Adrenal gland (tissue), 12 donors: ENCODE results near the gene LCN15. TPM values are rescaled to one million over a fixed set of nuclear protein-coding genes. Genes with fewer than 3 reads are reported as not detected.

Experiments
- DNase-seq, 7 donors: peaks; one replicate each; pipeline ENCODE4 v3.0.0-alpha.2; 2019 to 2020
- H3K27ac ChIP-seq, 5 donors: fragments of 200-600 bp; sonication (generic) in 4 of 5; 1 replicate in 3 of 5; 2 replicates in 2 of 5; pipeline versions ENCODE4 v1.5.1 to v1.8.0; 2016 to 2020; ENCODE audit warnings: mild to moderate bottlenecking in 1 of 5
- H3K27me3 ChIP-seq: fragments of 200-600 bp; 2 replicates; pipeline ENCODE4 v1.8.0; 2021
- H3K36me3 ChIP-seq, 2 donors: fragments of 200-600 bp; replicated peaks in 1 of 2; 1 replicate in 1 of 2; 2 replicates in 1 of 2; pipeline versions ENCODE4 v1.5.1 to v1.8.0; 2018 to 2022
- H3K4me1 ChIP-seq, 2 donors: fragments of 200-600 bp; replicated peaks in 1 of 2; 1 replicate in 1 of 2; 2 replicates in 1 of 2; pipeline versions ENCODE4 v1.5.1 to v1.8.0; 2018 to 2021
- H3K4me3 ChIP-seq, 4 donors: fragments of 200-600 bp; sonication (generic) in 3 of 4; one replicate each; pipeline ENCODE4 v1.5.1; 2016 to 2018
- H3K9me3 ChIP-seq, 3 donors: fragments of 200-600 bp; sonication (generic) in 1 of 3; replicated peaks in 1 of 3; 1 replicate in 2 of 3; 2 replicates in 1 of 3; pipeline versions ENCODE4 v1.5.1 to v1.8.0; 2016 to 2021
- POLR2A ChIP-seq, 2 donors: fragments of 450-650 bp; IDR thresholded peaks; one replicate each; pipeline ENCODE4 v1.6.1; 2017; ENCODE audit warnings: antibody characterized with exemption in 2 of 2, mild to moderate bottlenecking in 2 of 2, moderate library complexity in 1 of 2
- WGBS, 4 donors: extraction: QIAGEN DNeasy Blood & Tissue Kit in 2 of 4; methylation state at CpG; one replicate each; pipeline versions ENCODE4 v1.1.5 to v1.1.7; 2013 to 2017; 5-methylcytosine and 5-hydroxymethylcytosine counted together
- intact Hi-C, 2 donors: fragments of 100-400 bp; cut with DNase I; formaldehyde crosslinking; loops; one replicate each; pipeline versions ENCODE4 v1.14.1 to v1.15.0; 2022 to 2023
- microRNA-seq, 3 donors: library from miRNA; unstranded; fragments of <30 nt; microRNA quantifications; one replicate each; pipeline ENCODE4, GENCODE V29; 2017 to 2020
- polyA plus RNA-seq, 3 donors: library from polyadenylated mRNA; stranded (reverse); fragments of 200-250 nt in 2 of 3; fragments of 350-450 nt in 1 of 3; fragmentation: Illumina TruSeq in 1 of 3; extraction: RNeasy Lipid Tissue Mini Kit (QIAGEN cat#74804) in 1 of 3; gene quantifications; one replicate each; pipeline ENCODE4 v1.2.3, GENCODE V29; 2013 to 2014
- small RNA-seq, 2 donors: library from RNA; depleted of rRNA; stranded (forward); fragments of <200 nt; gene quantifications; one replicate each; pipeline ENCODE3, GENCODE V24; 2016
- total RNA-seq, 9 donors: library from RNA; depleted of rRNA in 4 of 9; stranded (reverse); fragments of >200 nt in 4 of 9; fragments of 120-200 nt in 1 of 9; fragmentation: NEBNext Ultra II Directional in 1 of 9; extraction: Animal tissue kit (Norgen Biotek cat#: 25700) in 1 of 9; gene quantifications; one replicate each; pipeline versions ENCODE4 v1.1.0 to v1.2.4, GENCODE V29; 2013 to 2023
- TF ChIP-seq, protein P1 (sequence below), 6 experiments: fragments of 450-650 bp in 4 of 6; fragments of 200-600 bp in 2 of 6; sonication (generic) in 1 of 6; IDR thresholded peaks; 1 replicate in 5 of 6; 2 replicates in 1 of 6; pipeline versions ENCODE4 v1.5.1 to v1.8.0; 2016 to 2021; ENCODE audit warnings: antibody characterized with exemption in 6 of 6, mild to moderate bottlenecking in 2 of 6, moderate library complexity in 1 of 6
- donor health status: healthy with polysubstance abuse.
- donor health status: Bipolar disorder and iron deficiency.
- donor health status: DM: yes; HTN: yes; CAD: no.
- donor health status: DM: no; HTN: no; CAD: no.
- donor health status: DM: no; HTN: no; CAD: no.
- donor health status: DM: yes; HTN: yes; CAD: no.

The LCN15 gene
- total and polyA plus RNA-seq, 12 donors = not detected

GRCh38 chr9:136710543-136710942 is 53.8 kb downstream of the LCN15 start:
- no peak for TF ChIP-seq POLR2A (IDR thresholded peaks at IDR 0.05)
- TF ChIP-seq, protein P1, sequence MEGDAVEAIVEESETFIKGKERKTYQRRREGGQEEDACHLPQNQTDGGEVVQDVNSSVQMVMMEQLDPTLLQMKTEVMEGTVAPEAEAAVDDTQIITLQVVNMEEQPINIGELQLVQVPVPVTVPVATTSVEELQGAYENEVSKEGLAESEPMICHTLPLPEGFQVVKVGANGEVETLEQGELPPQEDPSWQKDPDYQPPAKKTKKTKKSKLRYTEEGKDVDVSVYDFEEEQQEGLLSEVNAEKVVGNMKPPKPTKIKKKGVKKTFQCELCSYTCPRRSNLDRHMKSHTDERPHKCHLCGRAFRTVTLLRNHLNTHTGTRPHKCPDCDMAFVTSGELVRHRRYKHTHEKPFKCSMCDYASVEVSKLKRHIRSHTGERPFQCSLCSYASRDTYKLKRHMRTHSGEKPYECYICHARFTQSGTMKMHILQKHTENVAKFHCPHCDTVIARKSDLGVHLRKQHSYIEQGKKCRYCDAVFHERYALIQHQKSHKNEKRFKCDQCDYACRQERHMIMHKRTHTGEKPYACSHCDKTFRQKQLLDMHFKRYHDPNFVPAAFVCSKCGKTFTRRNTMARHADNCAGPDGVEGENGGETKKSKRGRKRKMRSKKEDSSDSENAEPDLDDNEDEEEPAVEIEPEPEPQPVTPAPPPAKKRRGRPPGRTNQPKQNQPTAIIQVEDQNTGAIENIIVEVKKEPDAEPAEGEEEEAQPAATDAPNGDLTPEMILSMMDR (IDR thresholded peaks at IDR 0.05) = no peak
- Histone ChIP-seq H3K27me3 (peaks cover 19% of the 10 kb centered on the region), H3K4me1 (peaks cover 0 to 4% of the 10 kb centered on the region in 2 donors), H3K4me3 (no peak overlapping the region), H3K36me3 (no peaks in the 10 kb centered on the region), H3K9me3 (no peaks in the 10 kb centered on the region), H3K27ac (no peak overlapping the region)
- 56 to 87% (median 74%) methylated on average over 7 of the region's 7 CpGs for WGBS, 4 donors
- no peak for DNase-seq
- intact Hi-C loops = no loop called here

Small RNA genes lying within 50 kb of the gene (microRNA-seq; reads per million reads assigned to microRNA genes)
- 0 reads per million in 3 donors for gene MIR6722

Small RNA genes lying within 50 kb of the gene (small RNA-seq; reads per million reads assigned to genes)
- 0 reads per million in 2 donors for gene AL355987.2
- 0 reads per million in 2 donors for gene ATP6V1G1P3
- 0 reads per million in 2 donors for gene MIR6722

Other genes starting within 250 kb of the LCN15 start
- 10 to 100 TPM in 8 of 9 donors, 1 to 10 TPM in 1; 1.6 to 31.5 (median 24.4) TPM for gene NOTCH1, start 218.5 kb downstream of the LCN15 start, total RNA-seq
- 10 to 100 TPM in 1 of 3 donors, 1 to 10 TPM in 1, under 1 TPM in 1; 0.81 to 21.2 (median 6.2) TPM for gene NOTCH1, start 218.5 kb downstream of the LCN15 start, polyA plus RNA-seq
- 100 to 1,000 TPM in 2 of 9 donors, 10 to 100 TPM in 7; 32.4 to 158 (median 77.1) TPM for gene EGFL7, start 101.6 kb downstream of the LCN15 start, total RNA-seq
- gene EGFL7, start 101.6 kb downstream of the LCN15 start, polyA plus RNA-seq = 100 to 1,000 TPM in 2 of 3 donors, 1 to 10 TPM in 1; 1.9 to 452 (median 190) TPM
- gene AGPAT2, start 77.1 kb downstream of the LCN15 start, total RNA-seq = 10 to 100 TPM; 12.9 to 84.5 (median 45.3) TPM
- 100 to 1,000 TPM in 2 of 3 donors, 1 to 10 TPM in 1; 6.4 to 274 (median 139) TPM for gene AGPAT2, start 77.1 kb downstream of the LCN15 start, polyA plus RNA-seq
- gene DIPK1B, start 51.9 kb downstream of the LCN15 start, total RNA-seq = 10 to 100 TPM in 4 of 9 donors, 1 to 10 TPM in 5; 2.9 to 17.8 (median 5.9) TPM
- gene DIPK1B, start 51.9 kb downstream of the LCN15 start, polyA plus RNA-seq = 10 to 100 TPM in 2 of 3 donors, 1 to 10 TPM in 1; 1.4 to 19.2 (median 16.3) TPM
- gene LCN10, start 21.6 kb downstream of the LCN15 start, total RNA-seq = 1 to 10 TPM in 1 of 9 donors, under 1 TPM in 2, not detected in 6; 0.17 to 1.4 (median 0.23) TPM
- 1 to 10 TPM in 2 of 3 donors, under 1 TPM in 1; 0.11 to 9.5 (median 2.4) TPM for gene LCN10, start 21.6 kb downstream of the LCN15 start, polyA plus RNA-seq
- 10 to 100 TPM in 1 of 9 donors, 1 to 10 TPM in 1, under 1 TPM in 2, not detected in 5; 0.43 to 25.4 (median 1.1) TPM for gene LCN6, start 16.0 kb downstream of the LCN15 start, total RNA-seq
- gene LCN6, start 16.0 kb downstream of the LCN15 start, polyA plus RNA-seq = 10 to 100 TPM in 1 of 3 donors, 1 to 10 TPM in 1, not detected in 1; 2.8 to 20.8 TPM
- not detected for gene LCN8, start 6.3 kb downstream of the LCN15 start, total RNA-seq
- not detected for gene LCN8, start 6.3 kb downstream of the LCN15 start, polyA plus RNA-seq
- 10 to 100 TPM; 31.3 to 78.7 (median 58.1) TPM for gene TMEM141, start 26.8 kb upstream of the LCN15 start, total RNA-seq
- gene TMEM141, start 26.8 kb upstream of the LCN15 start, polyA plus RNA-seq = 10 to 100 TPM; 46.7 to 94.8 (median 76.3) TPM
- gene CCDC183, start 31.8 kb upstream of the LCN15 start, total RNA-seq = 1 to 10 TPM in 6 of 9 donors, under 1 TPM in 2, not detected in 1; 0.46 to 3.3 (median 1.7) TPM
- 10 to 100 TPM in 1 of 3 donors, 1 to 10 TPM in 1, under 1 TPM in 1; 0.60 to 17.5 (median 2.4) TPM for gene CCDC183, start 31.8 kb upstream of the LCN15 start, polyA plus RNA-seq
- 10 to 100 TPM; 20.9 to 82.0 (median 56.6) TPM for gene RABL6, start 43.4 kb upstream of the LCN15 start, total RNA-seq
- gene RABL6, start 43.4 kb upstream of the LCN15 start, polyA plus RNA-seq = 100 to 1,000 TPM in 1 of 3 donors, 10 to 100 TPM in 2; 24.0 to 150 (median 71.1) TPM
- 1 to 10 TPM in 8 of 9 donors, under 1 TPM in 1; 0.42 to 7.1 (median 3.4) TPM for gene AJM1, start 78.0 kb upstream of the LCN15 start, total RNA-seq
- gene AJM1, start 78.0 kb upstream of the LCN15 start, polyA plus RNA-seq = 10 to 100 TPM in 1 of 3 donors, 1 to 10 TPM in 1, under 1 TPM in 1; 0.33 to 13.7 (median 3.2) TPM
- 100 to 1,000 TPM in 7 of 9 donors, 10 to 100 TPM in 2; 73.9 to 267 (median 171) TPM for gene PHPT1, start 84.9 kb upstream of the LCN15 start, total RNA-seq
- gene PHPT1, start 84.9 kb upstream of the LCN15 start, polyA plus RNA-seq = 100 to 1,000 TPM in 2 of 3 donors, 10 to 100 TPM in 1; 75.8 to 330 (median 214) TPM
- gene MAMDC4, start 87.8 kb upstream of the LCN15 start, total RNA-seq = 10 to 100 TPM in 1 of 9 donors, 1 to 10 TPM in 8; 1.3 to 13.8 (median 4.6) TPM
- gene MAMDC4, start 87.8 kb upstream of the LCN15 start, polyA plus RNA-seq = 10 to 100 TPM in 2 of 3 donors, under 1 TPM in 1; 0.57 to 30.6 (median 11.6) TPM
- 100 to 1,000 TPM; 228 to 557 (median 426) TPM for gene EDF1, start 101.8 kb upstream of the LCN15 start, total RNA-seq
- 1,000 to 10,000 TPM in 2 of 3 donors, 100 to 1,000 TPM in 1; 649 to 1,113 (median 1,099) TPM for gene EDF1, start 101.8 kb upstream of the LCN15 start, polyA plus RNA-seq
- gene TRAF2, start 122.0 kb upstream of the LCN15 start, total RNA-seq = 10 to 100 TPM in 5 of 9 donors, 1 to 10 TPM in 4; 3.8 to 16.9 (median 10.3) TPM
- gene TRAF2, start 122.0 kb upstream of the LCN15 start, polyA plus RNA-seq = 10 to 100 TPM in 2 of 3 donors, 1 to 10 TPM in 1; 3.4 to 24.7 (median 13.2) TPM
- gene FBXW5, start 180.2 kb upstream of the LCN15 start, total RNA-seq = 100 to 1,000 TPM in 7 of 9 donors, 10 to 100 TPM in 2; 91.6 to 257 (median 202) TPM
- gene FBXW5, start 180.2 kb upstream of the LCN15 start, polyA plus RNA-seq = 100 to 1,000 TPM in 2 of 3 donors, 10 to 100 TPM in 1; 19.2 to 153 (median 125) TPM
- gene C8G, start 180.7 kb upstream of the LCN15 start, total RNA-seq = 1 to 10 TPM in 2 of 9 donors, under 1 TPM in 1, not detected in 6; 0.68 to 5.5 (median 1.2) TPM
- gene C8G, start 180.7 kb upstream of the LCN15 start, polyA plus RNA-seq = 1 to 10 TPM; 1.1 to 4.3 (median 3.3) TPM
- 10 to 100 TPM in 1 of 9 donors, 1 to 10 TPM in 7, not detected in 1; 1.7 to 16.6 (median 4.0) TPM for gene LCN12, start 187.8 kb upstream of the LCN15 start, total RNA-seq
- gene LCN12, start 187.8 kb upstream of the LCN15 start, polyA plus RNA-seq = 10 to 100 TPM in 2 of 3 donors, under 1 TPM in 1; 0.75 to 31.8 (median 25.7) TPM
- 100 to 1,000 TPM in 6 of 9 donors, 10 to 100 TPM in 2, 1 to 10 TPM in 1; 1.1 to 607 (median 197) TPM for gene PTGDS, start 213.0 kb upstream of the LCN15 start, total RNA-seq
- 100 to 1,000 TPM in 2 of 3 donors, 10 to 100 TPM in 1; 23.8 to 812 (median 672) TPM for gene PTGDS, start 213.0 kb upstream of the LCN15 start, polyA plus RNA-seq
- gene LCNL1, start 218.5 kb upstream of the LCN15 start, total RNA-seq = 1 to 10 TPM in 3 of 9 donors, under 1 TPM in 4, not detected in 2; 0.06 to 2.8 (median 0.41) TPM
- gene LCNL1, start 218.5 kb upstream of the LCN15 start, polyA plus RNA-seq = 10 to 100 TPM in 1 of 3 donors, 1 to 10 TPM in 1, under 1 TPM in 1; 0.26 to 10.5 (median 8.2) TPM
- gene PAXX, start 227.9 kb upstream of the LCN15 start, total RNA-seq = 10 to 100 TPM; 20.3 to 44.5 (median 35.5) TPM
- 100 to 1,000 TPM in 2 of 3 donors, 1 to 10 TPM in 1; 4.9 to 363 (median 209) TPM for gene PAXX, start 227.9 kb upstream of the LCN15 start, polyA plus RNA-seq
- 1 to 10 TPM in 2 of 9 donors, under 1 TPM in 5, not detected in 2; 0.22 to 1.3 (median 0.79) TPM for gene CLIC3, start 232.1 kb upstream of the LCN15 start, total RNA-seq
- gene CLIC3, start 232.1 kb upstream of the LCN15 start, polyA plus RNA-seq = 1 to 10 TPM in 2 of 3 donors, not detected in 1; 3.8 to 6.4 TPM